Adrenal gland (tissue), 5 donors: ENCODE results near the gene TMEM81.

Source experiments
- POLR2A ChIP-seq, 2 donors: fragments of 450-650 bp; IDR thresholded peaks; one replicate each; pipeline ENCODE4 v1.6.1; 2017; ENCODE audit warnings: antibody characterized with exemption in 2 of 2, mild to moderate bottlenecking in 2 of 2, moderate library complexity in 1 of 2
- TF ChIP-seq, protein P1 (sequence below), 6 experiments: fragments of 450-650 bp in 4 of 6; fragments of 200-600 bp in 2 of 6; sonication (generic) in 1 of 6; IDR thresholded peaks; 1 replicate in 5 of 6; 2 replicates in 1 of 6; pipeline versions ENCODE4 v1.5.1 to v1.8.0; 2016 to 2021; ENCODE audit warnings: antibody characterized with exemption in 6 of 6, mild to moderate bottlenecking in 2 of 6, moderate library complexity in 1 of 6
- donor health status: DM: no; HTN: no; CAD: no.

DNA sequence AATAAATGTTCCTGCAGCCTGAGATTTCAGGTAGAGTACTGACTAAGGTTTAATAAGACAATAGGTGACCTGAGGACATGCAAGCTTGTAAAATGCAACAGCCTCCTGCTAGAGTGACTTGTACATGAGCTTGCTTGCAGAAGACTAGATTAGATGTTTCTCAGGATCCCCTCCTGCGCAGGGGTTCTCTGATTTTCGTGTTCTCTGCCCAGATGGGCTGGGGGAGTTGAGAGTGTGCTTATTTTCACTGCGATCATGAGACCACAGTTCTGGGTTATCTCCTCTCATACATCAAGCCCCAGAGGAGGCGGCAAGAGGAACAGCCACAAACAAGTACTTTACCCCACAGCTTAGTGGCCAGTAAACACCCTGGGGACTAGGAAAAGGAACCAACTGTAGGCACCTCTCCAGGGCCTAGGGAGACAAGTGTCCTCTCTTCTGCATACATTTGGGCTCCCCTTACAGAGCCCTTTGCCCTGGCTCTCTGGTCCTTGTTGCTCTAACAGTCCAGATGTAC is 8.0 kb downstream of the TMEM81 start:
- TF ChIP-seq, protein P1, sequence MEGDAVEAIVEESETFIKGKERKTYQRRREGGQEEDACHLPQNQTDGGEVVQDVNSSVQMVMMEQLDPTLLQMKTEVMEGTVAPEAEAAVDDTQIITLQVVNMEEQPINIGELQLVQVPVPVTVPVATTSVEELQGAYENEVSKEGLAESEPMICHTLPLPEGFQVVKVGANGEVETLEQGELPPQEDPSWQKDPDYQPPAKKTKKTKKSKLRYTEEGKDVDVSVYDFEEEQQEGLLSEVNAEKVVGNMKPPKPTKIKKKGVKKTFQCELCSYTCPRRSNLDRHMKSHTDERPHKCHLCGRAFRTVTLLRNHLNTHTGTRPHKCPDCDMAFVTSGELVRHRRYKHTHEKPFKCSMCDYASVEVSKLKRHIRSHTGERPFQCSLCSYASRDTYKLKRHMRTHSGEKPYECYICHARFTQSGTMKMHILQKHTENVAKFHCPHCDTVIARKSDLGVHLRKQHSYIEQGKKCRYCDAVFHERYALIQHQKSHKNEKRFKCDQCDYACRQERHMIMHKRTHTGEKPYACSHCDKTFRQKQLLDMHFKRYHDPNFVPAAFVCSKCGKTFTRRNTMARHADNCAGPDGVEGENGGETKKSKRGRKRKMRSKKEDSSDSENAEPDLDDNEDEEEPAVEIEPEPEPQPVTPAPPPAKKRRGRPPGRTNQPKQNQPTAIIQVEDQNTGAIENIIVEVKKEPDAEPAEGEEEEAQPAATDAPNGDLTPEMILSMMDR (IDR thresholded peaks at IDR 0.05): no peak
- no peak for TF ChIP-seq POLR2A (IDR thresholded peaks at IDR 0.05)
